Measurements from ENCODE around the gene PARVG.

The PARVG gene

GRCh38 chr22:44165286-44165874, 15.3 kb upstream of the PARVG start:
- Histone ChIP-seq H3K27me3 (ENCODE audit: insufficient read depth, poor library complexity, severe bottlenecking) (no peaks in the 10 kb centered on the region), H3K4me3 (replicated peaks; ENCODE audit: insufficient read depth, low read length) (no peak overlapping the region), H3K27ac (replicated peaks) (no peak overlapping the region)
- TF ChIP-seq POLR2AphosphoS5 (IDR thresholded peaks at IDR 0.05; ENCODE audit: low read depth) (no peak), GABPA (IDR thresholded peaks at IDR 0.05; ENCODE audit: low read depth) (no peak), SPI1 (IDR thresholded peaks at IDR 0.05; ENCODE audit: borderline replicate concordance, low read depth) (no peak), CTCF (IDR thresholded peaks at IDR 0.05; ENCODE audit: insufficient read depth, low read length) (no peak), REST (IDR thresholded peaks at IDR 0.05; ENCODE audit: insufficient replicate concordance, low read depth) (no peak)
- DNase-seq (ENCODE audit: low read depth in 1 of 2, low spot score in 1 of 2) = no peak

GRCh38 chr22:44166498-44167276, 14.0 kb upstream of the PARVG start:
- no peak overlapping the region for H3K4me3 ChIP-seq (replicated peaks; ENCODE audit: insufficient read depth, low read length)
- H3K27ac ChIP-seq (replicated peaks) = no peak overlapping the region
- DNase-seq (ENCODE audit: low read depth in 1 of 2, low spot score in 1 of 2) = no peak
- no peaks in the 10 kb centered on the region for H3K27me3 ChIP-seq (ENCODE audit: insufficient read depth, poor library complexity, severe bottlenecking)
- TF ChIP-seq SPI1 (IDR thresholded peaks at IDR 0.05; ENCODE audit: borderline replicate concordance, low read depth) (no peak), CTCF (IDR thresholded peaks at IDR 0.05; ENCODE audit: insufficient read depth, low read length) (no peak), GABPA (IDR thresholded peaks at IDR 0.05; ENCODE audit: low read depth) (no peak)

GRCh38 chr22:44167501-44167900, 13.2 kb upstream of the PARVG start:
- DNase-seq (ENCODE audit: low read depth in 1 of 2, low spot score in 1 of 2) = no peak
- Histone ChIP-seq H3K4me3 (replicated peaks; ENCODE audit: insufficient read depth, low read length) (no peak overlapping the region), H3K27me3 (ENCODE audit: insufficient read depth, poor library complexity, severe bottlenecking) (no peaks in the 10 kb centered on the region), H3K27ac (replicated peaks) (no peak overlapping the region)
- no peak for TF ChIP-seq REST (IDR thresholded peaks at IDR 0.05; ENCODE audit: insufficient replicate concordance, low read depth)

- no peak for TF ChIP-seq REST (IDR thresholded peaks at IDR 0.05; ENCODE audit: insufficient replicate concordance, low read depth)
- TF ChIP-seq GABPA (IDR thresholded peaks at IDR 0.05; ENCODE audit: low read depth) = no peak
- no peak for TF ChIP-seq SPI1 (IDR thresholded peaks at IDR 0.05; ENCODE audit: borderline replicate concordance, low read depth)
- no peak for TF ChIP-seq CTCF (IDR thresholded peaks at IDR 0.05; ENCODE audit: insufficient read depth, low read length)
- TF ChIP-seq POLR2AphosphoS5 (IDR thresholded peaks at IDR 0.05; ENCODE audit: low read depth) = no peak
- H3K4me3 ChIP-seq (replicated peaks; ENCODE audit: insufficient read depth, low read length) = no peak overlapping the region
- DNase-seq (ENCODE audit: low read depth in 1 of 2, low spot score in 1 of 2) = no peak
- no peak overlapping the region for H3K27ac ChIP-seq (replicated peaks)
- no peaks in the 10 kb centered on the region for H3K27me3 ChIP-seq (ENCODE audit: insufficient read depth, poor library complexity, severe bottlenecking)
These were observed 12.5 kb upstream of the PARVG start for GRCh38 chr22:44168206-44168605.

Data from HL-60 (cell line).